Ecto neural progenitor cell (in vitro differentiated cells): ENCODE measurements around the gene CBLN4.

Experiments
- DNase-seq: peaks from one replicate; pipeline ENCODE4 v3.0.0-alpha.2; 2018; ENCODE audit warnings: low spot score

Gene CBLN4

DNA sequence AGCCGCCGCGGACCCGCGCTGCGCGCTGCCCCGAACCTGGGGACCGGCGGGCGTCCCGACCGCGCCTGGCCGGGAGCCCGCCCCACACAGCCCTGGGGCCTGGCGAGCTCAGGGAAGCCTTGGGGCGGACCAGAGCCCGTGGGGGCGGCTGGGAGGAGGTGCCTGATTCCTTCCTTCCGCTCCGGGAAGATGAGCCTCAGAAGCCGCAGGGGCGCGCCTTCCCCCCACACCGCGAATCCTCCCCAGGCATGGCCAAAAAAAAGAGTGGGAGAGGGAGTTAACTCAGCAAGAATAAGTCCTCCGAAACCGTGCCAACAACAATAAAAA lies at the start of gene CBLN4:
Gene CBLN4 (minus strand): TSS at position 131 of the 327 bp plus-strand sequence. CDS start 1,348 bp downstream, outside the sequence.
- DNase-seq: no peak

DNA sequence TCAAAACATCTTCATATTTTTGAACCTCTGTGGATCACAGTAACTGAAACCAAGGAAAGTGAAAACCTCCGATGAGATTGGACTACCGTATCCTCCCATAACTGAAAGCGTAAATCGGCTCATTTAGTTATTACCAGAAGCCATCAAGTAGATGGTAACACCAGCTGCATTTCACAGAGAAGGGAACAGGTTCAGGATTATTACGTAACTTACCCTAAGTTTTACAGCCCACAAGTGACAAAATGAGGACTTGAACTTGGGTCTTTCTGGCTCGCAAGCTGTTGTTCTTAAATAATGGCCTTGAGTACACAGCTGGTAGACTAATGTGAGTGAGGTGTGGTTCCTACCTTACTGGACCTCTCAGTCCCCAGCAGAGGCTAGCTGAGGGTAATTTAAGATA lies 37.9 kb upstream of the CBLN4 start:
- DNase-seq: no peak

DNA sequence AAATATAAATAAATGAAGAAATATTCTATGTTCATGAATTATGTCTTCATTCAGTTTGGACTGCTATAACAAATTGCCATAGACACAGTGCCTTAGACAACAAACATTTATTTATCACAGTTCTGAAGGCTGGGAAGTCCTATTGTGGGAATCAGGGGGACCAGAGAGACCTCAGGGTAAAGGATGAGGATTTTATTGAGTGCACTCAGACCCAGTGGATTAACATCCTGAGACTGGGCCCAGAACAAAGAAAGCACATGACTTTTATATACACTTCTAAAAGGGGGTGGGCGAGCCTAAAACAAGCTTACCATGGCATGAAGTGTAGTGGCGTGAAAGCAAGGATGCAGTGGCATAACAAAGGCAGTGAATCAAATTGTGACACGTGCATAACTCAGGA lies 26.9 kb upstream of the CBLN4 start:
- DNase-seq: no peak

DNA sequence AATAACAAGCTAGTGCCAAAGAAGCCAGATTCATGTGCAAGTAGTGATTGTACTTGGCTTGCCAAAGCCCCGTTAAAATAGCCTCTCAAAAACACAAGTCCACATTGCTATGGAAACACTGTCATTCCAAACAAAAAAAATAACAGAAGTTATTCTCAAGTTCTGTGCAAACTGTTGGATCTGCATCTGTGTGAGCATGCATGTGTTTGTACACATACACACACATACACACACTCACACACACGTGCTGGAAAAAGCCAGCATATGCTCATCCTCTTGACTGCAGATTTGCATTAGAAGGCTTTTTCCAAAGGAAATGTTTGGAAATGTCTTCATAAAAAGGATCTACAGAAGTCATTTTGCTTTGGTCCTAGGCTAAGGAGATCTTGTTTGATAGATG lies 13.4 kb upstream of the CBLN4 start:
- no peak for DNase-seq

DNA sequence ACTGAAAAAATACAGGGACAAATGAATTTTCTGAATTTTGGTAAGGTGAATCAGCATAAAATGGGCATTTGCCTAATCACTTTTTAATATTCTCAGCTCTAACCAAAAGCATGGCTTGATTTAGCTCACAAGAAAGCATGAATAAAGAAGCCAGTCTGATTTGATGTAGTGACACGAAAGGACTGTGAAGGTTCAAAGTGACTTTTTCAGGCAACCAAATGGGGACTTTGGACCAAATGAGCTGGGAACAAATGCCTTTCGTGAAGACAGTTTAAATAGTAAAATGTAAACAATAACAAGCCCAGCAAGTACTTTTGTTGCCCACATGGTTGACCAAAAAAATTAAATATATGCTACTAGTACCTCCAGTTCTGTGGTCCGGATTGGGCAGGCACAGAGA lies 12.9 kb upstream of the CBLN4 start:
- DNase-seq: no peak

DNA sequence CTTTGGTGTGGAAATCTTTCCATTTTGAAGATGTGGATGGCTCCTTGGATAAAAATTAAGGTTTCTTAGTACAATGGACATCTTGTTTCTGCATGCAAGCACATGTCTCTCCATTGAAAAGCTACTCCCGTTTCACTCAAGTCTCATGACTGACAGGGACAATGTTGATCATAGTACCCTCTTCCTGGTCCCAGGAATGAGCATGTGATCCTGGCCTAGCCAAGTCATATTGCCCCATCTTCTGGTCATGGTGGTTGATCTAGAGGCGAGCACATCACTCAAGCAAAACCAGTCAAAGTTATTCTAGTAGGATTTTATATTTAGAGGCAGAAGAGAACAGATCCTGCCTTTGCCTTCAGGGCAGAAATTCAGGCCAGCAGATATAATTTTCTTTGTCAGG lies 12.2 kb upstream of the CBLN4 start:
- no peak for DNase-seq

DNA sequence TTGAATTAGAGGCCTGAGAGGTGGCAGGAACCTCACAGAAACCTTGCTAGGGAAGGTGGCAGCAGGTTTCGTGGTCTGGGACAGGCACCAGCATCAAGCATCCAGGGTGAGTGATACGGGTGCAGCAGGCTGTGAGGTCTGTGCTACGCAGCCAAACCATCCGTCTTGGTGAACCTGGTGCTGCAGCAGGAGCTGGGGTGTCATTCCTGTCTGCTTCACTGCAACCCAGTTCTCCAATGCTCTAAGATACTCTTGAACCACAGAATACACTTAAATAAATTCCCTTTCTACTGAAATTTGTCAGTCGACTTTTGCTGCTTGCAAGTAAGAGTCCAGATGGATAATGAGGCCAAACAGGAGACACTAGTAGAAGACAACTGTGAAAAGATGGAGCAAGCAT lies 9.7 kb upstream of the CBLN4 start:
- no peak for DNase-seq

DNA sequence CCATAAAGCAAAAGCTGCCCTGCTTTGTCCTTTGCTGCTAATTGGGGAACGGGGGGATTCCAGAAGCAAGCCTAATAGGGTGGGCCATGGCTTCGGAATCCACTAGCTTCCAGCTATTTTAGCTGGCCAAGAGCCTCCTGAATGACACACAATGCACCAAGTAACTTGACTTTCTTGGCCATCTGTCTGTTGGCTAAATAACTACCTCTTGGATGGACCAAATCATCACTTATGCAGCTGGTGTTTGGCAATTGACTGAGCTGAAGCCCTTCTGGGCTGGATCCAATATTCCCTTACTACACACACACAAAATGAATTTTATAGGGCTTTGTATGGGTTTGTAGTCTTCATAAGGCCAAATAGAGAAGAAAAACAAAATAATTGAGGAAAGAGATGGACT lies 8.8 kb upstream of the CBLN4 start:
- no peak for DNase-seq

DNA sequence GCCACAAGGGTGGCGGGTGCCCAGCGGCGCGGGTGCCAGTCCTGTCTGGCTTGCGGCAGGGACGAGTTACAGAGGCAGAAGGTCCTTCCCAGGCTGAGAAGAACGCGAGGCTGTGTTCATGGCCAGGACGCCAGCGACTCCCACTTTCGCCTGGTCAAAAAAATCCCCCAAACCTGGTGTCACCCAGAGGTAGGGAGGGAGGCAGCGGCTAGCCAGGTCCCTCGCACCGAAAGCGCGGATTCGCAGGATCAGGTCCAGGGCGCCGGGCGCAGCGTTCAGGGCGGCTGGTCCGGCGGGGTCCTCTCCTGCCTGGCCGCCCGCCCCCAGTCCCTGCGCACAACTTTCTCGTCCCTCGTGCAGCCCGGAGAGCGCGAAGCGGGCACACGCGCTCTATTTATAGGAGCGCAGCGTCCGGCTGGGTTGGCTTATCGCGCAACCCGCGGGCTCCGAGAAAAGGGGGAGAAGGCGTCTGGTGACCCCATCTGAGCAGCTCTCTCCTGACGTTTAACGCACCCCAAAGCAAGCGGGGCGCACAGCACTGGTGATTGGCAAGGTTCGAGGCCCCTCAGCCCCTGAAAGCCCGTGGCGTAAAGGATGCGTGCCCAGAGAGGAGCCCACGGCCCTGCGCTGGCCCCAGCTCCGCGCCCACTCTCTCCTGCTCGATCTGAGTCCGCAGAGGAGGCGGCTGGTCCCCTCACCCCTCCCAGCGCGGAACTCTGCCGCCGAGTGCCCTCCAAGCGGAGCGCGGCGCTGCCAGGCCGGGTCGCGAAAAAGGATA lies 519 bp downstream of the CBLN4 start:
- DNase-seq: peak; percentile 54

DNA sequence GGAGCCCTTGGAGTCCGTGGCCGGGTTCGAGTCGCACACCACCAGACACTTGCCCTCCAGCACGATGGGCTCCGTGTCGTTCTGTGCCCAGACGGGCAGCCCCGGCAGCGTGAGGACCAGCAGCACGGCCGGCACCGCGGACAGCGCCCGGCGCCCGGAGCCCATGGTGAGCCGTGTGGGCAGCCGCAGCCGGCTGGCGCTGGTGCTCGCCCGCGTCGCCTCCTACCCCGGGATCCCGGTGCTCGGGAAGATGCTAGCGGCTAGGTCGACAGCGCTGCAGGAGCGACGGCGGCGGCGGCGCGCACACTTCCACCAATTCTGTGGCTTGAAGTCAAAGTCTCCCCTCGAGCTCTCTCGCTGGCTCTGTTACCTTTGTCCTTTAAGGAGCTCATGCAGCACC lies 1.3 kb downstream of the CBLN4 start:
- peak; percentile 70 for DNase-seq

DNA sequence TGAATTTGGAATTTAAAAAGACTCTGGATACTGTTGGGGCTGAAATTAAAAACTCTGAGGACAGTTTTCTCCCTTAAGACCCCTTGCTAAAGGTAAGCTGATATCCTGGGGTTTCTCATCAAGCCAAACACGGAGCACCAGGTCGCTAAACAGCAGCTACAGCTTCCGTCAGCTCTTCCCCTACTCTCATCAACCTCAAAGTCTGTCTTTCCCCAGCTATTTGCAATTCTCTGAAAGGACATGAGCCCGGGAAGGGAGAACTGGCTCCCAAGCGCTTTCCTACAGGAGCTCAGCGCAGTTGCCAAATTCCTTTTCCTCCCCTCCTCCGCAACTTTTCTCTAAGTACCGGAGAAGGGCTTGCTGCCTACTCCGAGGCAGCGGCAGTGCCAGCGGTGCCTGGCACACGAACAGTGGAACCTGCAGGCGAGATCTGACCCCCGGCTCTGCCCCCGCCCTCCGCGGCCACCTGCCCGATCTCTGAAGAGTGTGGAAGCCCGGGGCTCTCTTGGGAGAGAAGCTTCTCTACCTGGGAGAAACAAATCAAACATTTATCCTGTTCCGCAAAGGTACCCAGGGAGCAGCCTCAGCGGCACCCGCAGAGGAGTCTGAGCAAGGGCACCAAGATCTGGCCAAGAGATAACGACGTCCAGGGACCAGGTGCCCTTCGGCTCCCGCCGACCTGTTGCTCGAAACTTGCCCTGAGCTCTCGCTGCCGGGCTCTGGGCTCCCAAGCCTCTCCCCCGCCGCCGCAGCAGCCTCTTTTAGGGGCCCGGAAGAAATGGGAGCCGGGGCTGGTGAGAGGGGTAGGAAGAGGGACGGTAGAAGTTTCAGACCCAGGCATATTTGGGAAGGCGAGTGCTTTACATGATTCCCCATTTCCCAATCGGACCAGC lies 2.2 kb downstream of the CBLN4 start:
- DNase-seq: no peak

DNA sequence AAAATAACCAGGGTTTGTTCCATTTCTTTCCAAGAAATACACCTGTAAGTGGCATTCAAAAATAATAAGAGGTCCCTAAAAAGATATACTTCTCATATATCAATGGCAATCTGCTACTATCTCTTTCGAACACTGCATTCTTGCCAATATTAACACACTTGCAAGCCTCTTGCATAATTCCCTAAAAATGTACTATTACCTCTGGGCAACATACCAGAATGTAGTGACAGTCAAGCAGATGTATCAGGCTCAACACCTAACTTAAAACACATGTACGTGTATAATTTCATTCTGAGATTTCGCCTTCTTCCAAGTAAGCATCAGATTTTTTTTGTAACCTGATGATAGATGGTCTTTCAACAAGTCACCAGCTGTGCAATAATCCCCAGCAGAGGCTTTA lies 3.4 kb downstream of the CBLN4 start:
- DNase-seq: no peak

DNA sequence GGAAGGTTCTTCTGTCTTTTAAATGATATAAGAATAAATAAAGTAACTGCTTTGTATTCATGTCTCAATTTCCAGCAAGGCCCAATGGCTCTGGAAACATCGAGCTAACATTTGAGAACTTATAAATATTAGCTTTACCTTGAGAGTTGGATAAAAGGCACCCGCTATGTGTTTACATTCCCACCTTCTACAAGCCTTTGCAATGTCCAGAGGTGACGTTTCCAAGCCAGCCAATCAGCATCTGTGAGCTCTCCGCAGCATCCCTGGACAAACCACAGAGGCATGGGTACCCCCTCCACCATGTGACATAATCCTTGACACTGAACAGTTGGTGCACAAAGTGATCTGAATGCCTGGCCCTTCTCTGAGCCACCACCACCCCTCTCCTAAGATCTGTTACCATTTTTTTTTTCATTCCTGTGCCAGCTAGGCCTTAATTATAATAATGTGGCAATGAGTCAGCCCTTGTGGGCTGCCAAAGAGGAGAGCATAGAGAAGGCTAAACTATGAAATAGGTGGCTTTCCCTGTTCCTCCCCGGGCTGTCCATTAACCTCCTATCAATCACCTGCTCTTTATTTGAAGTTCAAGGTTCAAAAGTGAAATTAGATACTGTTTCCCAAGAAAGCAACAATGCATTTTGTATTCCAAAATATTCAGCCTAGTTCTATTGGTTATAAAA lies 4.1 kb downstream of the CBLN4 start:
- DNase-seq: no peak

DNA sequence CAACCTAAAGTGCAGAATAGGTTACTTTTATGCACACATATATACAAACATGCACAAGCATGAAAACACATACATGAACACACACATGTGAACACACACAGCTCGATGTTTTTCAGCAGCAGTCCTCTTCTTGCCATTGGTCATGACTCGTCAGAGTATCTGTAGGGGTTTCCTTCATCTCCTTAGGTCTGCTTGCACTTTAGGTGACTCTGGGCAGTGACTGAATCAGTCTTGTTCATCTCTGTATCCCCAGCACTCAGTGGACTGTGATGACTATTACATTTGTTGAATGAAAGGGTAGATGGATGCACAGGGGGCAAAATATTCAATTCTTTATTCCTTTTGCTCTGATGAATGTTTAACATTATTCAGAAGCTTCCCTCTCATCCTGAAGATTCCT lies 26.8 kb downstream of the CBLN4 start:
- DNase-seq: no peak

DNA sequence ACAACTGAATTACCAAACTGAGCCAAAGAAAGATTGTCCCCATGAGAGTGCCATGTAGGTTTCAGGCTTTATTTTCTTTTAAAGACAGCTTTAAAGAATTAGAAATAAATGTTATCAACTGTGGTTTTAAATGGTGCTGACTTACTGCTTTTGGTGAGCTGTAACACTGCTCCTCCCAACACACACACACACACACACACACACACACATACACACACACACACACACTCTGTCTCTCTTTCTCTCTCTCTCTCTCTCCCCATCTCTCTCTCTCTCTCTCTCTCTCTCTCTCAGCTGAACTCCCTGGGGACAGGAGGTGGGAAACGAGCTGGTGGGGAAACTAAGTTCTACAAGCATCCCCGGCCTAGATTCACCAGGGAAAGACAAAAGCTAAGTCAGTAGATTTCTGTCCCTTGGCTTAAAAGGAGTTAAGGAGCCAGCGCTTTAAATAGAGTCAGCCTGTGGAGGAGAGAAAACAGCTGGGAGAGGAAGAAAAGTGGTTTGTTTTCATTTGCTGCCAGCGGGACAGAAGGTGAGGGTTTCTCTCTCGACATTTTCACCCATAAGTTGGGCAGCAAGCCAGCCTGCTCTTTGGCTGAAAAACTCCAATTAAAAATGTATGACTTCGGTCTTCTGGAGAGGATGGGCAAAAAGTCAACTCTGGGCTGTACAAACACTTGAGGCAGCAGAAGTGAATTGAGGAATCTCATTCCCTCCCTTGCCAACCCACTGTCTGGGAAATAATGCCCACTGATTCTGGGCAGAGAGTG lies 27.4 kb downstream of the CBLN4 start:
- DNase-seq: no peak

DNA sequence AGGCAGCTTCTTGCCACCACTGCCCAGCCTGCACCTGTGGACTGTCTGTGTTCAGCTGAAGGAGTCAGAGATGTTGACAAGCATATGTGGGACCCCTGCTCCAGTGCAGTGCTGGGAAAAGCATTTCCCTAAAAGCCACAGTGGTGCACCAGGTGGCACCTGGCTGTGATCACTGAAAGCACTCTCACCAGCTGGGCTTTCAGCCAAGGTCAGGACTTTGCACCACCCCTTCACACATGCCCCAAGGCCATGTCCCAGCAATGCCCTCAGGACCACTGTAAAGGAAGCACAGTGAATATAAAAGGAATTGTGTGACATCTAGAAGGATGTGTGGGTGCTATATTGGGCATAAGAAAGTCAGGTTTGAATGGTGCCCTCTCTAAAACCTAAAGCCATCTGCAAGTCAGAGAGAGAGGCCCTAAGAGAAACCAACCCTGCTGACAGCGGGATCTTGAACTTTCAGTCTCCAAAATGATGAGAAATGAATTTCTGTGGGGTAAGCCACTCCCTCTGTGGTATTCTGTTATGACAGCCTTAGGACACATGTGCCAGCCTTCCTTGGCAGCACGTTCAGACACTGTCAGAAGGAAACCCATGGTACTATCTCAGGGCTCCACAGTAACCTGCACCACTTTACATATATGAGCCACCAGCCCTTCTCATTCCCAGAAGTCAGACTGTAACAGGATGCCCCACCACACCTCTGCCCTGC lies 30.7 kb downstream of the CBLN4 start:
- no peak for DNase-seq

DNA sequence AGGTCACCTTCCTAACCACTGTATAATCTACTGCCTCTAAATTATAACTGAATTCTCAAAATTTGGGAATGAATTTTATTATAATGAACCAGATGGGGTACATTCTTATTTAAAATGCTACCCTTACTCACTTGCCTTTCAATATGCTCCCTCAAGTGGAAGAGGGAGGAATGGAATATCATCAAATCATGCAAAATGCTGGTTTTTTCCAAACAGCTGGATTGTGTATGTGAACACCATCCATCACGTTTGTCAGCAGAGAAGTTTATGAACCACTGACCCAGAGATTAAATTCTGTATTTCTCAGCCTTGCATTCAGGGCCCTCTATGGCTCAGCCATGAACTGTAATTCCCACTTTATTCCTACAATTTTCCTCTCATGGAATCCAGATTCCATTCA lies 40.5 kb downstream of the CBLN4 start:
- DNase-seq: no peak

DNA sequence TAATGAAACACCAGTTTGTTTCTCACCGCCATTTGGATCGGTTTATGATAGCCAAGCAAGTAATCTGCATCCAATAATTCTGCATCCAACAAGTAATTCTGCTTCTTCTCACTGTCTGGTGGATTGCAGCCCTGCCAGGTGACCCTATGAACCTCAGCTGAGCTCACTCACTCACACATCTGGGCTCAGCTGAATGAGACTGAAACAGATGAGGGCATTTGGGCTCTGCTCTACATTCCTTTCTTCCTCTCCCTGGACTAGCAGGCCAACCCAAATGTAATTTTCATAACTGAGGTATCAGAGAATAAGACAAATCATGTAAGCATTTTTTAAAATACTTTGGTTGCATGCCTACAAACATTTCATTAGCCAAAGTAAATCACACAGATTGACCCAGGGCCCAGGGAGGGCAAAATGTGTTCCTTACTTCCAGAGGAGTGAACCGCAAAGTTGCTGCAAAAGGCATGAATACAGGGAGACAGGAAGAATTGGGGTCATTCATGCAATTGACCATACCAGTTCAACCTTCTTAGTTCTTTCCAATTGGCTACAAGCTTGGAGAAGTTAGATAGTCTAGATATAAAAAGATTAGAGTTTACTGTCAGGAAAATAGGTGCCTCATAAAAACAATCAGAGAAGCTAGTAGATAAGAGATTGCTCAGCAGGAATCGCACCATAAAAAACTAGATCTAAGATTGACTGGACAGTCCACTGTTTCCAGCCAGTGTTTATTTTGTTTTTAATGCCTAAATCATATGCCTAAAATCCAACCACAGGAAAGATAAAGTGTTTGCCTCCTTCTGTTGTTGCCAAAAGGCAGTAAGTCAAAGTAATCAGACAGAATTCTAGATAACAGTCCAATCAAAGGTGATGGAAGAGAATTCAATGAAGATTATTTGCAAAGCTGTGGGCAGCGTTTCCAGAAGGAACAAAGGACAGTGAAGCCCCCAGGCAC lies 43.7 kb downstream of the CBLN4 start:
- no peak for DNase-seq

DNA sequence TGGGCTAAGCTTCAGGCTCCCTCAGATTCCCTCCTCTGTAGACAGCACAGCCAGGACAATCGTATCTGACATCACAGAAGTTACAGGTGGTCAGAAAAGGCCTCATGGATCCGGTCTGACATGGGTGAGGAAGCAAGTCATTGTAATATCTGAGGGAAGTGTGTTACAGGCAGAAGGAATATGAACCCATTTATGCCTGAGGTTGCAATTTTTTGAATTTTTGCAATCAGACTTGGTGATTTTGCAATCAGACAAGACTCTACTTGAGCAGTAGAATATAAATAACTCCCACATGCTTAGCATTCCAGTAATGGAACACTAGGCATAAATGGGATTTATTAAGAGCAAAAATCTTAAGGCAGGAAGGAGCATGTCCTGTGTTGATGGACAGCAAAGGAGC lies 52.1 kb downstream of the CBLN4 start:
- no peak for DNase-seq

DNA sequence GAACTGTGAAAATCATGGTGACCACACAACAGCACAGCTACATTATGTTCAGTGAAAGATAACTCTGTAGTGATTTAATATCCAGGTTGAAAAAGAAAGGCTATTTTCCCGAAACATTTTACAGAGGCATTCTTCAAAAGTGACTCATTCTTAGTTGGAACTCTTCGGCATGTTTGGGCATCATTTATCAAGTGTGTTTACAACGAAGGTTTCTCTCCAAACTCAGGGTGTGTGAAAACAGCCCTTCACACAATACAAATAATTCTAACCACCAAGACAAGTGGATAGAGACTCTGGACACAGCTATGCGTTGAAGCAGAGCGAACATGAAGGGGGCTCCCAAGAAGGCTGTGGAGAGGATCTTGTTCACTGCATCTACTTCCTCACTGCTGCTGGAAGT lies 57.6 kb downstream of the CBLN4 start:
- no peak for DNase-seq
